Stimulated activated CD8-positive, alpha-beta memory T cell treated with anti-CD3 and anti-CD28 coated beads, Interleukin-15, amount 100 ng/mL, for 1 hour (primary cell): ENCODE data around the gene CERT1.
"Not testable (repeated sequence)": the region's sequence is repeated elsewhere in the genome, so short reads cannot be mapped to it uniquely, and the experiment has no call there.

Source experiments
- DNase-seq: peaks from one replicate; pipeline ENCODE4 v3.0.0-alpha.2; 2020; ENCODE audit warnings: low read depth

CERT1 gene, protein sequence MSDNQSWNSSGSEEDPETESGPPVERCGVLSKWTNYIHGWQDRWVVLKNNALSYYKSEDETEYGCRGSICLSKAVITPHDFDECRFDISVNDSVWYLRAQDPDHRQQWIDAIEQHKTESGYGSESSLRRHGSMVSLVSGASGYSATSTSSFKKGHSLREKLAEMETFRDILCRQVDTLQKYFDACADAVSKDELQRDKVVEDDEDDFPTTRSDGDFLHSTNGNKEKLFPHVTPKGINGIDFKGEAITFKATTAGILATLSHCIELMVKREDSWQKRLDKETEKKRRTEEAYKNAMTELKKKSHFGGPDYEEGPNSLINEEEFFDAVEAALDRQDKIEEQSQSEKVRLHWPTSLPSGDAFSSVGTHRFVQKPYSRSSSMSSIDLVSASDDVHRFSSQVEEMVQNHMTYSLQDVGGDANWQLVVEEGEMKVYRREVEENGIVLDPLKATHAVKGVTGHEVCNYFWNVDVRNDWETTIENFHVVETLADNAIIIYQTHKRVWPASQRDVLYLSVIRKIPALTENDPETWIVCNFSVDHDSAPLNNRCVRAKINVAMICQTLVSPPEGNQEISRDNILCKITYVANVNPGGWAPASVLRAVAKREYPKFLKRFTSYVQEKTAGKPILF

DNA sequence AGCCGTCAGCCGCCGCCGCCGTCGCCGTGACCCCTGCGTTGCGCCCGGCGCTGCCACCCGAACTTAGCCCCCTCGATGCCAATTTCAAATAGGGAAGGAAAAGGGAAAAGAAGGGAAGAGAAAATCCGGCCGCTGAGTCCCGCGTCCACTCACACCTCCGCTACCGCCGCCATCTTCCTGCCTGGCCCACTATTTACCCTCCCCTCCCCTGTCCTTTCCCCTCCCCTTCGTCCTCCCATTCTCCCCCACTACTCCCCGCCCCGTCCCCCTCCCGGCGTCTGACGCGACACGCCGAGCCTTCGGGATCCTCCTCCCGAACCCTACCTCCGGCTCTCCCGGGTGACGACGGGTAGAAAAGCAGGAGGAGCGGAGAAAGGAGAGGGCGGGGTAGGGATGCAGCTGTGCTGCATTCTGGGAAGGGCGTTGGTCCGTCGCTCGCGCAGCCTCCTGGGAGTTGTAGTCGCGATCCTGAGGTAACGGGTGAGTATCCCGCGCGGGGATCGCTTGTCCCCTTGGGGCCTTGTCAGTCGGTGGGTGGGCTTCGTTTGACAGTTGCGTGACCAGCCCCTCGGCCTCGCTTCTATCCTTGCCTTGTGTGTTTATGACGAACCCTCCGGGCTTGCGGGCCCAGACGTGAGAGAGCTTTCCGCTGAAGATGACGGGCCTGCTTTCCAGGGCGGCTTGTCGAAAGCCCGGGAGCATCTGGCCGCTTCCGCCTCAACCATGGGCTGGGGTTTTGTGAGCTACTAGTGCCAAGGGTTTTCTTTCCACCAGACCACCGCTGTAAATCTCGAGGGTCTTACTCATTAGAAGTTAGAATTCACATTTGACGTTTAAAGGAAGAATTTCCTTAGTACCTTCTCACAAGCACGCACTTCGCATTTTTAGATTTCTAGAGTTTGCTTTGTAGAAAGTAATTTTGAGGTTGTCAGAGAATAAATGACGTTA, at the start of gene CERT1, which contains the start of gene POLK:
CERT1 (minus strand) TSS at position 195 of the 948 bp plus-strand sequence. CDS start 422 bp downstream, outside the sequence.
POLK (plus strand) TSS at position 457 of the 948 bp plus-strand sequence.
- peak; percentile 83 for DNase-seq

DNA sequence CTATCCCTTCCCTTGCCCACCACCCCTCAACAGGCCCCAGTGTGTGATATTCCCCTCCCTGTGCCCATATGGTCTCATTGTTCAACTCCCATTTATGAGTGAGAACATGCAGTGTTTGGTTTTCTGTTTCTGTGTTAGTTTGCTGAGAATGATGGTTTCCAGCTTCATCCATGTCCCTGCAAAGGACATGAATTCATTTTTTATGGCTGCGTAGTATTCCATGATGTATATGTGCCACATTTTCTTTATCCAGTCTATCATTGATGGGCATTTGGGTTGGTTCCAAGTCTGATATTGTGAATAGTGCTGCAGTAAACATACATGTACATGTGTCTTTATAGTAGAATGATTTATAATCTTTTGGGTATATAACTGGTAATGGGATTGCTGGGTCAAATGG, 49.2 kb upstream of the CERT1 start:
- not testable (repeated sequence) for DNase-seq

DNA sequence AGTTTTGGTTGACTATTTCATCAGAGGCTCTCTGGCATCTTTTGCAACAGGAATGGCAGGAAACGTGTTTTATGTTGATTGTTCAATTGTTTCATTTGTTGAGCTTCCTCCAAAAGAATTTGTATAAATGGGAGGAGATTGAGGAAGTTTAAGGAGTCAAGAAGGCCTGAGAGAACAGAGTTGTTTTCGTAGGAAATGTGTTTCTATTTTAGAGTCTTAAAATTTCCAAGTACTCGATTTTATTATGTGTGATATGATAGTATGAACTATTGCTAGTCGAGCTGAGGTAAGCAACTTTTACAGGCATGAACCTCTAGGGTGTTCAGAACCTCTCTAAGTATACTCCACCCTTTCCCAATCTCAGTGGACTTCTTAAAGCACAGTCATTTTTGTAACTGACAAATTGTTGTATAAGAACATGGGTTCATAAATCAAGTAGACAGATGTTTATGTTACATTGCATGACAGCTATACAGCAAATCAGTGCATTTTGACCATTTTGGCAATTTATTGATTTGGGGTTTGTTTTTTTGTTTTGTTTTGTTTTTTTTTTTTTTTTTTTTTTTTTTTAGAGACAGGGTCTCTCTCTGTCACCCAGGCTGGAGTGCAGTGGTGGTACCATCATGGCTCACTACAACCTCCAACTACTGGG, 47.7 kb upstream of the CERT1 start:
- DNase-seq: no peak

DNA sequence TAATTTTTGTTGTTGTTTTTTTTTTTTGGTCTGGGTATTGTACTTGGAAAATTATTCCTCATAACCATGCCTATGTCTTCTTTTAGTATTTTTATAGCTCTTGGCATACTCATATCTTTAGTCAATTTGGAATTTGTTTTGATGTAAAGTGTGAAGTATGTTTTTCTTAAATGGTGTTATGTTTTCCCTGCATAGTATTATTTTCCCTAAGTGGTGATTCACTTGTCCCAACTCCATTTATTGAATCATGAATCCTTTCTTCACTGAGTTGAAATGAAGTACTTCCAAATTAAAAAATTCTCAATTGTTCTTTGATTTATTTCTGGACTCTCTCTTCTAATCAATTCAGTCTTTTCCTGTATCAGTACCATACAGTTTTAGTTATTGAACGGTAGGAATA, 46.8 kb upstream of the CERT1 start:
- DNase-seq: no peak

- DNase-seq: no peak
Measured at GRCh38 chr5:75553358-75553757, 41.9 kb upstream of the CERT1 start.

DNA sequence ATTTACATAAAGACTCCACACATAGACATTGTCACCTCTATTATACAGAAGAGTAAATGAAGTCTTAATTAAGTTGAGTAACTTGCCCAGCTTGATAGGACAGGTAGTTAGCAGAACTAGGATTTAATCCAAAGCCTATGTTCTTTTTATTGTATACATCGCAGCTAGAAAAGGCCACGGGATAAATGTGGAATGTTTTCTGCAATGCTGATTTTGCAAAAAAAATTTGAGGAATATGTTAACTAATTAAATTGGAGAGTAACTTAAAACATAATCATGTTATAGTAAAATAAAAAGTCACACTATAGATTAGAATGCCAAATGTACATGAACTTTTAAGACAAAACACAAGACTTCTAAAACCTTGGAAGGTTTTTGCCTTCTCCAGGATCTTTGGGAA, 41.3 kb upstream of the CERT1 start:
- DNase-seq: no peak

DNA sequence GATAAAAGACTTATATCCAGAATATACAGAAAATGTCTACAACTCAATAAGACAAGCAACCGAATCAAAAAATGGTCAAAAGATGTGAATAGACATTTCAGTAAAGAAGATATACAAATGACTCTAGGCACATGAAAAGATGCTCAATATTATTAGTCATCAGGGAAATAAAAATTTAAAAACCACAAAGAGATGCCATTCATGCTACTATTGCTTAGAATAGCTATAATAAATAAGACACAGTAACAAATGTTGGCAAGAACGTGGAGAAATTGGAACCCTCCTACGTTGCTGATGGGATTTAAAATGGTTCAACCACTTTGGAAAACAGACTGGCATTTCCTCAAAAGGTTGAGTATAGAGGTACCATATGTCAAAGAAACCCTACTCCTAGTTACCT, 40.0 kb upstream of the CERT1 start:
- no peak for DNase-seq

DNA sequence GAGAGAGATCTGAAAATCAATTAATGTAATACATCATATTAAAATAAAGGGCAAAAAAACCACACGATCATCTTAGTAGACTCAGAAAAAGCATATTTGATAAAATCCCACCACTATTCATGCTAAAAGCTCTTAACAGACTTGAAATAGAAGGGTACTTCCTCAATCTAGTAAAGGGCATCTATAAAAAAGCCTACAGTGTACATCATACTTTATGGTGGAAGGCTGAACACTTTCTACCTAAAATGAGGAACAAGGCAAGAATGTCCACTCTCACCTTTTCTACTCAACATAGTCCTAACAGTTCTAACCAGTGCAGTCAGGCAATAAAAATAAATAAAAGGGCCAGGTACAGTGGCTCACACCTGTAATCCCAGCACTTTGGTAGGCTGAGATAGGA, 39.2 kb upstream of the CERT1 start:
- DNase-seq: no peak

- no peak for DNase-seq
Measured at GRCh38 chr5:75547812-75548211, 36.4 kb upstream of the CERT1 start.

DNA sequence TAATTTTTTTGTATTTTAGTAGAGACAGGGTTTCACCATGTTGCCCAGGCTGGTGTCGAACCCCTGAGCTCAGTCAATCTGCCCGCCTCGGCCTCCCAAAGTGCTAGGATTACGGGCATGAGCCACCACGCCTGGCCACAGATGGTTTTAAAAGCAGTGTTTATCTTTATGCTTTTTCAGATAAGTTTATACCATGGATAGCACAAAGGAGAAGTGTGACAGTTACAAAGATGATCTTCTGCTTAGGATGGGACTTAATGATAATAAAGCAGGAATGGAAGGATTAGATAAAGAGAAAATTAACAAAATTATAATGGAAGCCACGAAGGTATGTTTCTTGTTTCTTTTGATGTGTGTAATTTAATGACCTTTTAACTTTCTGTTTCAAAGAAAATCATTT, 35.4 kb upstream of the CERT1 start:
- no peak for DNase-seq

GRCh38 chr5:75545131-75545530, 33.7 kb upstream of the CERT1 start:
- no peak for DNase-seq

GRCh38 chr5:75538211-75538610, 26.8 kb upstream of the CERT1 start:
- no peak for DNase-seq

DNA sequence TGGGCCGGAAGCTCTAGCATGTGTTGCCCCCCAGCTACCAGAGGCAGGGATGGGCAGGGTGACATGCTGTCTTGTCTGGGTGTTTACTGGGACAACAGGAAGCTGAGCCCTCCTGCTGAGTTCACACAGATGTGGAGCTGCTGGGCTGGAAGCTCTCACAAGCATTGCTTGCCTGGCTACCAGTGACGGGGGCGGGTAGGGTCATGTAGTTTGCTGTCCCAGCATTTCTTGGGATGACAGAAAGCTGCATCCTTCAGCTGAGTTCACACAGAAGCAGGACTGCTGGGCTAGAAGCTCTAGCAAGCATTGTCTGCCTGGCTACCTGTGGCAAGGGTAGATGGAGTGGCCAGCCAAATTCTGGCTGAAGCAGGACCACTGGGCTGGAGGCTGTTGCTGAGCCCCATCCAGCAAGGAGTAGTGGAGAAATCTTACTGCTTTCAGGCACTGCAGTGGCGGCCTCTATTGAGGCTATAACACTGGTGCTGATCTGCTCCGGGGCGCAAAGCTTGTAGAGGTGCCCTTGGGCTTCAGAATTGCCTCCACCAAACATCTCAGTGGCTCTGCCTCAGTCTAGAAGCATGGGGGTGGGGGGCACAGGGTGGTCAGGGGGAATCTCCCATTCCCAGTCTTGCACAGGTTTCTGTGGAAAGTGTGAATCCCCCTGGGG, 25.4 kb upstream of the CERT1 start:
- no peak for DNase-seq

DNA sequence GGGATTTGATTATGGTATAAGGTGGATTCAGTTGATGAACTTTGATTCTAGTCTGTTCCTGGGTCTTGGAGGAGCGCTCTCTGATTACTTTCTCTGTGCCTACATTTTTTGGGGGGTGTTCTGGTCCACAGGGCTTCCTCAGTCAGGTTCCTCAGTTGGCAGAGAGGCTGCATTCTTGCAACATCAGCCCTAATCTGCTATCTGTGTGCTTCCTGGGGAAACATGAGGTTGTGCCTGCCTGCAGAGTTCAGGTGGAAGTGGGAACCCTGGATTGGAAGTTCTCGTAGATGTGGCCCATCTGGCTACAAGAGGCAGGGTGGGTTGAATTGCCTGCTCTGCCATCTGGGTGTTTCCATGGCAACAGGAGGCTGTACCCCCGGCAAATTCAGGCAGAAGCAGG, 24.7 kb upstream of the CERT1 start:
- no peak for DNase-seq

DNA sequence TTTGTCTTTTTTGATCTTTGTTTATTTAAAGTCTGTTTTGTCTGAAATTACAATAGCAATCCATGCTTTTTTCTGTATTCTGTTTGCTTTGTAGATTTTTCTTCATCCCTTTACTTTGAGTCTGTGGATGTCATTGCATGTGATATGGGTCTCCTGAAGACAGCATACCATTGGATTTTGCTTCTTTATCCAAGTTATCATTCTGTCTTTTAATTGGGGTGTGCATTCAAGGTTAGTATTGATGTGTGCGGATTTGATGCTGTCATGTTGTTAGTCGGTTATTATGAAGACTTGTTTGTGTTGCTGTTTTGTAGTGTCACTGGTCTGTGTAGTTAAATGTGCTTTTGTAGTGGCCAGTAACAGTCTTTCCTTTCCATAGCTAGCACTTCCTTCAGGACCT, 23.3 kb upstream of the CERT1 start:
- no peak for DNase-seq

- DNase-seq: not testable (repeated sequence)
Measured at GRCh38 chr5:75533716-75534115, 22.3 kb upstream of the CERT1 start.

DNA sequence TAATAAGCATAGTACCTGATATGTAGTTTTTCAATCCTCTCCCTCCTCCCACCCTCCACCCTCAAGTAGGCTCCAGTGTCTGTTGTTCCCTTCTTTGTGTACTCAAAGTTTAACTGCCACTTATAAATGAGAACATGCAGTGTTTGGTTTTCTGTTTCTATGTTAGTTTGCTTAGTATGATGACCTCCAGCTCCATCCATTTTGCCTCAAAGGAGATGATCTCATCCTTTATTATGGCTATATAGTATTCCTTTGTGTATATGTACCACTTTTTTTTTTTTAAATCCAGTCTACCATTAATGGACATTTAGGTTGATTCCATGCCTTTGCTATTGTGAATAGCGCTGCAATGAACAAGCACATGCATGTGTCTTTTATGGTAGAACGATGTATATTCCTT, 20.8 kb upstream of the CERT1 start:
- DNase-seq: no peak

DNA sequence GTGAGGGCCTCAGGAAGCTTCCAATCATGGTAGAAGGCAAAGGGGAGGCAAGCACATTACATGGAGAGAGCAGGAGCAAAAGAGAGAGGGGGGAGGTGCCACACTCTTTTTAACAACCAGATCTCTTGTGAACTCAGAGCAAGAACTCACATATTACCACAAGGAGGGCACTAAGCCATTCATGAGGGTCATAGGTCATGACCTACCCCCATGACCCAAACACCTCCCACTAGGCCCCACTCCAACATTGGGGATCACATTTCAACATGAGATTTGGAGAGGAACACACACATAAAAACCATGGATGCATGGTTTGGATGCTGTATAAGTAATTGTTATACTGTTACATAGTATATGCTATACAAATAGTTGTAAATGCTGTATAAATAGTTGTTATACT, 17.8 kb upstream of the CERT1 start:
- DNase-seq: no peak

GRCh38 chr5:75526070-75526469, 14.6 kb upstream of the CERT1 start:
- DNase-seq: no peak

GRCh38 chr5:75525344-75525743, 13.9 kb upstream of the CERT1 start:
- no peak for DNase-seq

DNA sequence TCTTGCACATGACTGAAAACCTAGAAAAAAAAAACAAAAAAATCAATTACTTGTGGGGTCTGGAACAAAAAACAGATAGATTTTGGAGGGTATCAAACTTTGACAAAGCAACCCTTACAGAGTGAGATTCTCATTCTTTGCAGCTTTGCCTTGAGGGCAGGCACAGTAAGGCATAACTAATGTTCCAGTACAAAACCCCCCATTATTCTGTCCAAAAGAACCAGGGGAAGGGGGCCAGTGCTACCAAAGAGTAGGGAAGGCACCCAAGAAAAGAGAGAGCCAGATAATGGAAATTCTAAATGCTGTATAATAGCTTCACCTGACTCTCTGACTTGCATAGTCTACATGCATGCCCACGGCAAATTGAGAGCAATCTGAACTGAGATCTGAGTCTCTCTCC, 13.2 kb upstream of the CERT1 start:
- DNase-seq: no peak
